ENCODE results near the gene PIGV. TPM values are rescaled to one million over a fixed set of nuclear protein-coding genes. Genes with fewer than 3 reads are reported as not detected.

PIGV gene
- total RNA-seq, 1 experiment from 2014 or later: 30.8 TPM

GRCh38 chr1:26782521-26783212 lies 5.1 kb upstream of the PIGV start:
- H3K79me2 ChIP-seq (ENCODE audit: low read depth): peaks cover 7% of the 10 kb centered on the region; the same call in 1 of the 2 replicates
- H3K9me3 ChIP-seq (ENCODE audit: insufficient read depth, low read depth): no peaks in the 10 kb centered on the region
- H3K4me2 ChIP-seq: no peak overlapping the region
- intact Hi-C loops (cut with micrococcal nuclease; ENCODE audit: unreplicated experiment): no loop called here
- H3K4me3 ChIP-seq: no peak overlapping the region
- BruUV-seq (replicated peaks): no TSS peak
- peak overlapping the region; percentile 62; the same call in 1 of the 2 replicates for H3K27ac ChIP-seq
- no peak overlapping the region for H2AFZ ChIP-seq
- ChIA-PET POLR2A (ENCODE audit: unreplicated experiment) (no interaction called here), CTCF (no interaction called here)
- 0 out of 2 replicates have a peak, but pooled peaks cover 4% of the 10 kb centered on the region for H3K36me3 ChIP-seq (ENCODE audit: low read depth)
- H3F3A ChIP-seq (ENCODE audit: insufficient read depth, low read depth): peaks cover 40% of the 10 kb centered on the region
- H3K27me3 ChIP-seq (ENCODE audit: insufficient read depth, low read depth): no peaks in the 10 kb centered on the region
- H4K20me1 ChIP-seq (ENCODE audit: insufficient read depth): no peaks in the 10 kb centered on the region
- H3K9me2 ChIP-seq (ENCODE audit: insufficient read depth): no peaks in the 10 kb centered on the region
- H3K4me1 ChIP-seq (replicated peaks; ENCODE audit: insufficient read depth): peaks cover 50% of the 10 kb centered on the region
- DNase-seq: no peak
- TF ChIP-seq CTCF (conservative IDR thresholded peaks at IDR 0.05) (no peak), EZH2 (IDR thresholded peaks at IDR 0.05; ENCODE audit: low read depth) (no peak)

- no peak overlapping the region for H2AFZ ChIP-seq
- intact Hi-C loops (cut with micrococcal nuclease; ENCODE audit: unreplicated experiment): no loop called here
- H4K20me1 ChIP-seq (ENCODE audit: insufficient read depth): no peaks in the 10 kb centered on the region
- H3K9me2 ChIP-seq (ENCODE audit: insufficient read depth): no peaks in the 10 kb centered on the region
- TF ChIP-seq CTCF (conservative IDR thresholded peaks at IDR 0.05): no peak
- TF ChIP-seq EZH2 (IDR thresholded peaks at IDR 0.05; ENCODE audit: low read depth): no peak
- peaks cover 50% of the 10 kb centered on the region for H3K4me1 ChIP-seq (replicated peaks; ENCODE audit: insufficient read depth)
- 0 out of 2 replicates have a peak, but pooled peaks cover 4% of the 10 kb centered on the region for H3K36me3 ChIP-seq (ENCODE audit: low read depth)
- no peaks in the 10 kb centered on the region for H3K27me3 ChIP-seq (ENCODE audit: insufficient read depth, low read depth)
- no TSS peak for BruUV-seq (replicated peaks)
- ChIA-PET POLR2A (ENCODE audit: unreplicated experiment) (interaction anchor here (0.5 to 0.7 kb wide), 5 partner anchors 91 to 1474 kb away, joined by 3 to 10 read pairs (median 4); no protein-coding TSS in a partner anchor), CTCF (no interaction called here)
- H3K4me3 ChIP-seq: no peak overlapping the region
- DNase-seq: no peak
- peak overlapping the region; percentile 32 for H3K4me2 ChIP-seq
- no peaks in the 10 kb centered on the region for H3K9me3 ChIP-seq (ENCODE audit: insufficient read depth, low read depth)
- peaks cover 43% of the 10 kb centered on the region for H3F3A ChIP-seq (ENCODE audit: insufficient read depth, low read depth)
- peaks cover 12% of the 10 kb centered on the region for H3K79me2 ChIP-seq (ENCODE audit: low read depth)
- H3K27ac ChIP-seq: peak overlapping the region; percentile 62
These were observed 4.1 kb upstream of the PIGV start for GRCh38 chr1:26783646-26784022.

- no peak overlapping the region for H3K4me3 ChIP-seq
- 0 out of 2 replicates have a peak, but pooled peaks cover 4% of the 10 kb centered on the region for H3K36me3 ChIP-seq (ENCODE audit: low read depth)
- CTCF ChIA-PET: interaction anchor here (0.6 to 1.2 kb wide), 3 partner anchors 15 to 107 kb away, joined by 3 to 5 read pairs (median 3); no protein-coding TSS in a partner anchor
- TF ChIP-seq CTCF (conservative IDR thresholded peaks at IDR 0.05) (no peak), EZH2 (IDR thresholded peaks at IDR 0.05; ENCODE audit: low read depth) (no peak)
- H3K27me3 ChIP-seq (ENCODE audit: insufficient read depth, low read depth): no peaks in the 10 kb centered on the region
- no peaks in the 10 kb centered on the region for H3K9me3 ChIP-seq (ENCODE audit: insufficient read depth, low read depth)
- DNase-seq: peak; percentile 78 to 80
- H3K4me1 ChIP-seq (replicated peaks; ENCODE audit: insufficient read depth): peaks cover 53% of the 10 kb centered on the region
- no peak overlapping the region for H2AFZ ChIP-seq
- H3F3A ChIP-seq (ENCODE audit: insufficient read depth, low read depth): peaks cover 47% of the 10 kb centered on the region
- POLR2A ChIA-PET (ENCODE audit: unreplicated experiment): interaction anchor here (0.5 to 0.7 kb wide), 8 partner anchors 78 to 1474 kb away, joined by 3 to 10 read pairs (median 5); no protein-coding TSS in a partner anchor
- no peaks in the 10 kb centered on the region for H4K20me1 ChIP-seq (ENCODE audit: insufficient read depth)
- no peaks in the 10 kb centered on the region for H3K9me2 ChIP-seq (ENCODE audit: insufficient read depth)
- H3K79me2 ChIP-seq (ENCODE audit: low read depth): peaks cover 16% of the 10 kb centered on the region
- H3K4me2 ChIP-seq: peak overlapping the region; percentile 32
- no TSS peak for BruUV-seq (replicated peaks)
- peak overlapping the region; percentile 62 for H3K27ac ChIP-seq
- intact Hi-C loops (cut with micrococcal nuclease; ENCODE audit: unreplicated experiment): no loop called here
These were observed 3.5 kb upstream of the PIGV start for GRCh38 chr1:26784023-26784871.

Data from PC-9 (cell line).